GM18498 (cell line): ENCODE data around the gene CCL2.

Experiments
- ATAC-seq: cut with Tn5 transposase; IDR thresholded peaks from one replicate; pipeline ENCODE4 v1.9.1; 2021; ENCODE audit warnings: mild to moderate bottlenecking, moderate library complexity; ENCODE audit not compliant: unreplicated experiment

The CCL2 gene

GRCh38 chr17:34237458-34237857, 17.6 kb upstream of the CCL2 start:
- no peak for ATAC-seq

- ATAC-seq: no peak
Measured at GRCh38 chr17:34241062-34241461, 14.0 kb upstream of the CCL2 start.

- ATAC-seq: no peak
Measured at GRCh38 chr17:34242587-34243363, 12.3 kb upstream of the CCL2 start.

- ATAC-seq: no peak
Measured at GRCh38 chr17:34243364-34244320, 11.4 kb upstream of the CCL2 start.

GRCh38 chr17:34245351-34245905, 9.7 kb upstream of the CCL2 start:
- no peak for ATAC-seq

GRCh38 chr17:34246446-34246845, 8.6 kb upstream of the CCL2 start:
- no peak for ATAC-seq

GRCh38 chr17:34246881-34247280, 8.2 kb upstream of the CCL2 start:
- no peak for ATAC-seq

GRCh38 chr17:34248511-34249024, 6.5 kb upstream of the CCL2 start:
- ATAC-seq: no peak

- no peak for ATAC-seq
Measured at GRCh38 chr17:34249061-34249460, 6.0 kb upstream of the CCL2 start.

- ATAC-seq: no peak
Measured at GRCh38 chr17:34249478-34249877, 5.6 kb upstream of the CCL2 start.

GRCh38 chr17:34251186-34251585, 3.9 kb upstream of the CCL2 start:
- no peak for ATAC-seq

GRCh38 chr17:34252095-34252443, 3.0 kb upstream of the CCL2 start:
- no peak for ATAC-seq

GRCh38 chr17:34252444-34253138, 2.5 kb upstream of the CCL2 start:
- ATAC-seq: no peak

- no peak for ATAC-seq
Measured at GRCh38 chr17:34253139-34253525, 2.0 kb upstream of the CCL2 start.

GRCh38 chr17:34254146-34254545, 939 bp upstream of the CCL2 start:
- ATAC-seq: no peak

- ATAC-seq: no peak
Measured at GRCh38 chr17:34255381-34255732, 272 bp downstream of the CCL2 start.

- no peak for ATAC-seq
Measured at GRCh38 chr17:34255841-34256240, 756 bp downstream of the CCL2 start.

GRCh38 chr17:34257299-34257985, 2.4 kb downstream of the CCL2 start:
- ATAC-seq: no peak

- no peak for ATAC-seq
Measured at GRCh38 chr17:34257986-34258326, 2.9 kb downstream of the CCL2 start.

GRCh38 chr17:34259146-34259545, 4.1 kb downstream of the CCL2 start:
- ATAC-seq: no peak

- ATAC-seq: no peak
Measured at GRCh38 chr17:34260861-34261260, 5.8 kb downstream of the CCL2 start.
